ENCODE measurements around the gene KRT35.

Gene KRT35

GRCh38 chr17:41511716-41512115 lies 30.8 kb upstream of the KRT35 start:
- DNase-seq, result no peak

GRCh38 chr17:41511116-41511515 lies 30.2 kb upstream of the KRT35 start:
- no peak for DNase-seq

DNA sequence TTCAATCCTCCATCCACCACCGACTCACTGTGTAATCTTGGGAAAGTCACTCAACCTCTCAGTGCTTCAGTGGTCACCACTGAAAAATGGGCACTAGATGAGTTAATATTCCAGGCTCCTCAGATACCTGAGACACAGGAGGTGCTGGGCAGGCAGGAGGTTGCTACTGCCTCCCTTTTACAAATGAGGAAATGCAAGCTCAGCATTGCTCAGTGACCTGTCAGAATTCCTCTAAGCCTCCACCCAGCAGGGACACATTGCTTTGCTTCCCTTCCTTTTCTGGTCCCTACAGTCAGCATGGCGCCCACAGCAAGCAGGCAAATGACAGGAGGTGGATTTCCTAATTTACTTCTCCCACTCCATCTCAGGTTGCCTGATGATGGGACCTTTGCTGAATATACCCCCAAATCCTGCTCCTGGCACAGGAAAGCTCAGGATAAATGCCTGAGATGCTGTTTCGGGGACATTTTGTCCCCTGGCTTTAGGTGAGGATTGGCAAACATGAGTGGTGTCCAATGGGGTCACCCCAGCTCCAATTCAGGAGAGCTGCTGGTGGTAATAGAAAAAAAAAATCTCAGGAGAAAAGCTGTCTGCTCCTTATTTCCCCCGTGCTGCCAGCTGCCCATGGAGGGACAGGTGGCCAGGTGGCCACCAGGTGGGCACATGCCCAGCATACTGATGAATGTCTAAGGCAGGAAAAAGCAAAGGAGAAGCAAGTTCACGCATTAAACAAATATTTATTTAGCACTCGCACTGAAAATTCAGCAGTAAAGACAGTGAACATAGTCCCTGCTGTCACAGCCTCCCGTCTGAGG lies 29.5 kb upstream of the KRT35 start:
- no peak for DNase-seq

DNA sequence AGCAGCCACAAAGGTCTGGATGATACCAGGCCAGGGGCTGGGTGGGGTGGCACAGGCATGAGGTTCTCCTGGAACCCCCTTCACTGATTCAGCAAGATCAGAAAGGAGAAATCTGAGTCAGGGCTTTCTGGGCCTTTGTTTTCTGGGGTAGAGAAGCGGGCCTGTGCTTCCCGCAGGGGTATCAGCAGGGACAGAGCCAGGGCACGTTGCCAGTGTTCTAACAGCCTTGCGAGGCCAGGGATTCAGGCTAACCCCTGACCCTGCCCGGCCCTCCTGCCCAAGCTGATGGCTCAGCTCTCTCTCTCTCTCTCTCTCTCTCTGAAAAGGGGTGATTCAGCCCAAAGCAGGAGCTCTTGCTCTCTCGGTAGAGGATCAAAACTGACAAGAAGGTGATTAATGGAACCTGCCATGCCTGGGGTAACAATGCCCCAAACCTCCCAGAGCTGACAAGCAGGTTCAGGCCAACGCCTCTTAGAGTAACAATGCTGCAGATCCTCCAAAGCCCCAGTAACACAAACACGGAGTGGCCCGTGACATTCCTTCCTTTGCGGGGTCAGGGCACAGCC lies 26.4 kb upstream of the KRT35 start:
- no peak for DNase-seq

DNA sequence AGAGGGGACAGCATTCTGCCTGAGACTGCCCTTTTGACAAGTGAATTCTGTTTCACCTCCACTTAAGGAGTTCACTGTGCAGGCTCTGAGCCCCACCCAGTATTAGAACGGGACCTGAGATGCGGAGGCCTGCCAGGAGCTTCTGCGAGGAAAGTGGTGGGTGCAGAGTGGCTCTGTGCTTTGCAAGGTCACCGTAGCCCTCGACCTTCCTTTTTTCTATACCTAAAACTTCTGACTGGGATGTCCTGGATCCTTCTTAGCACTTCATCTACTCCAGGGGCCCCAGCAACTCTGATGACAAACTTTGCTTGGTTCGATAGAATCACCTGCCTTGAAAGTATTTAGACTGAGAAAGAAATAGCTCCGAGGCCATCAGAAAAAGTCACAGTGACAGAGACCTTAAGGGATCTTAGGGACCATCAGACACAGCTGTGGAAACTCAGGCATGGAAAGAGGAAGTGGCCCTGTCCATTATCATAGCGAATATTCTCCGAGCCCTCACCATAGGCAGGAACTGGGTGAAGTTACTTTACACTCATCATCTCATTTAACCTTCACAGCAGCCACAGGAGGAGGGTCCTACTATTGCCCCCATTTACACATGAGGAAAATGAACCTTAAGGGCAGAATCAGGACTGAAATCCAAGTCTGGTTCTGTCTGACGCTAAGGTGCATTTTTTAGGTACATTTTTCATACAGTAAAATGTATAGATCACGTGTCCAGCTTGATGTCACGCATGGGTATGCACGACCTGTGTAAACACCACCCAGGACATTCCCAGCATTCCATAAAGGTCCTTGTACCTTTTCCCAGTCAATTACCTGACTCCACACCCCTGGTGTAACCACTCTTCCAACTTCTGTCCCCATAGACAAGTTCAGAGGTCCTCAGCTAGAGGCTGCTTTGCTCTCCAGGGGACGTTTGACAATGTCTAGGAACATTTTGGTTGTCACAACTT lies 25.1 kb upstream of the KRT35 start:
- no peak for DNase-seq

DNA sequence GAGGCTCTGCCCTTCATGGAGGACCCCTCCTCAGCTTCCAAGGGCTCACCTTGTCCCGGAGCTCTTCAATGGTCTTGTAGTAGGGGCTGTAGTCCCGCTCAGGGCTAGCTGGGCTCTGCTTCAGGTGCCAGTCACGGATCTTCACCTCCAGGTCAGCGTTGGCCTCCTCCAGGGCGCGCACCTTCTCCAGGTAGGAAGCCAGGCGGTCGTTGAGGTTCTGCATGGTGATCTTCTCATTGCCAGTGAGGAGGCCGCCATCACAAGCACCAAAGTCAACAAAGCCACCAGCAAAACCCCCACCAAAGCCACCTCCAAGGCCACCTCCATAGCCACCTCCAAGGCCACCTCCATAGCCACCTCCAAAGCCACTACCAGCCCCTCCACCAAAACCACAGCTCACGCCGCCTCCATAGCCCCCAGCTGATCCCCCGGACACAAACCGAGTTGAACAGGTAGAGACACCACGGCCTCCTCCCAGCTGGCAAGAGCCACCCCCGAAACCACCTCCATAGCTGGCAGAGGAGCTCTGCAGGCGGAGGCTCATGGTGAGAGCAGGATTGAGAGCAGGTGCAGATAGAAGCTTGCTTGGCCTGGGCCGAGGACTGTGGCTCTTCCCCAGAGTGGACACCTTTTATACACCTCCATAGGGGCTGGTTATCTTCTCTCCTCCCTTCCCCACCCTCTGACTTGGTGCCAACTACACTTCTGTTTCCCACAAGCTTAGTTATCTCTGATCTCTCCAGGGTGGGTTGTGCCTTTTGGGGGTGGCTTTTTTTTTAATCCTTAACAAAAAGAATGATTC lies 24.3 kb upstream of the KRT35 start, which contains the start of gene KRT13:
KRT13 (minus strand) TSS at position 606 of the 802 bp plus-strand sequence; CDS start at position 544, 62 bp downstream.
- no peak for DNase-seq

DNA sequence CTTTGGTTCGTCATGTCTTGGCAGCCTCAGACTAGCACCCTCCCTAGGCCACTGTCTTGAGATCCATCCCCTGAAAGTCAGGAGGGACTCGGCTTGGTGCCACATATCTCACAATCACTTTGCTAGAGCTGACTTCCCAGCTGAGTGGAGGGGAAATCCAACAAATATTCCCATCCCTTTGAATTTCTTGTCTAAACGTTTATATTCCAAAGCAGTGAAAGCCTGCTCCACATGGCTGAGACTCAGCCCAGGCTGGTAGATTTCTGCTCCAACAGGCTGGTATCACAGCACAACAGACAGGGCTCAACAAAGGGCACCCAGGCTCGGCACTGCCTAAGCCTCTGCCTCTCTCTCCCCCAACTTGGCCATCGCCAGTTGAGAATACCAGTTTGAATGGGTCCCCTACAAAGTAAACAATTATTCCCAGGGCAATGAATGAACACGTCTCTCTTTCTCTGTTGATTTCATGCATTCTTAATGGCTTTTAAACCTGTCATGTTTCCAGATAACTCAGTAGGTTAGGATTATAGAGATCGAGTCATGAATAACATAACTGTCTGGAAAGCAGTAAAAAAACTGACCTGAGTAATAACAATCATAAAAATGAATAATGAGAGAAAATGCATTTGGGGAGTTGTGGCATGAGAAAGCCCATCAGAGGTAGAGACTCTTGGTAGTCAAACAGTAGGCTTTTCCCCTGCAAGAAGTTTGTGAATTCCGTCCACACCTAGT lies 23.5 kb upstream of the KRT35 start:
- DNase-seq, result no peak

- DNase-seq, result no peak
Measured at GRCh38 chr17:41503202-41503601, 22.3 kb upstream of the KRT35 start.

DNA sequence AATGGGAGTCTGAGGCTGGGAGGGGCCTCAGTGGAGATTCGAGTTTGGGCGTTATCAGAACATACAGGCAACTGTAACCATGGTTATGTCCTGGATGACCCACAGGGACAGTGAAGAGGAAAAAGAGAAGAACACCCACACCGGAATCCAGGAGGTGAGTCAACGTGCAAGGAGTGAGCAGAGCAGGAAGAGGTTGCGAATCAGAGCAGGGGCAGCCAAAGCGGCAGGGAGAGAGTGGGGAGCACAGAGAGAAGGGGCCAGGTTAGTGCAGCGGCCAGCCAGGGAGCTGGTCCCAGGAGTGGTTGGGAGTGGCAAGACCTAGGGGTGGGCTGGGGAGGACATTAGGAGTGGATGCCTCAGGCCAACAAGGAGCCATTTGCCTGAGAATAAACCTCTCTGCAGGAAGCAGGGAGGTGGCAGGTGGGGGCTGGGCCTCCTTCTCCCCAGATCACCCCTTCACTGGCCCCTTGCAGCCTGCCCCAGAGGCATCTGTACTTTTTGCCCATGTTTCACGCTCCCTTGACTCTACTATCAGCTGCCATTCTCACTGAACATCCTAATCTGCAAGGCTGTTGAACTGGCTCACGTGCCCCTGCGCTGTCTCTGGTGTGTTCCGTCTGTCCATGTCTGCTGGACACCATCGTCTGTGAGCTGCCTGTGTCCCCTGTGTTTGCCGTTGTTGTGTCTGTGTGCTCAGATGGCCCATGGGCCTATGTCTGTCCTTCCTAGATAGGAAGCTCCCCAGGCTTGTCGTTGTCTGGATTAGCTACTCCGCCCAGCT lies 19.4 kb upstream of the KRT35 start:
- peak; percentile 35 for DNase-seq

- DNase-seq, result no peak
Measured at GRCh38 chr17:41499714-41500113, 18.8 kb upstream of the KRT35 start.

DNA sequence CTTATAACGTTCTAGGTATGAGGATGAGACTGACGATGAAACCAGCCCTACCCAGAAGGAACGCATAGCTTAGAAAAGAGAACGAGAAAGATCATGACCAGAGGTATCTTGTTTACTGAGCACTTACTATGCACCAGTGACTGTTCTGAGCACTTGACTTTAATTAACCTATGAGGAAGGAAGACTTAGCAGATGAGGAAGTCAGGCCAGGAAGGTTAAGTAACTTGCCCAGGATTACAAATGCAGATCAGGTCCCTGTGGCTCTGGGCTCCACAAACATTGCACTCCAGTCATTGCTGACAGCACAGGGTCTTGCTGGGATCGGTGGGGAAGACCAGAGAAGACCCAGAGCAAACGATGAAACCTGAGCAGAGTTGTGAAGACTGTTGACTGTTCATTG lies 17.3 kb upstream of the KRT35 start:
- no peak for DNase-seq

DNA sequence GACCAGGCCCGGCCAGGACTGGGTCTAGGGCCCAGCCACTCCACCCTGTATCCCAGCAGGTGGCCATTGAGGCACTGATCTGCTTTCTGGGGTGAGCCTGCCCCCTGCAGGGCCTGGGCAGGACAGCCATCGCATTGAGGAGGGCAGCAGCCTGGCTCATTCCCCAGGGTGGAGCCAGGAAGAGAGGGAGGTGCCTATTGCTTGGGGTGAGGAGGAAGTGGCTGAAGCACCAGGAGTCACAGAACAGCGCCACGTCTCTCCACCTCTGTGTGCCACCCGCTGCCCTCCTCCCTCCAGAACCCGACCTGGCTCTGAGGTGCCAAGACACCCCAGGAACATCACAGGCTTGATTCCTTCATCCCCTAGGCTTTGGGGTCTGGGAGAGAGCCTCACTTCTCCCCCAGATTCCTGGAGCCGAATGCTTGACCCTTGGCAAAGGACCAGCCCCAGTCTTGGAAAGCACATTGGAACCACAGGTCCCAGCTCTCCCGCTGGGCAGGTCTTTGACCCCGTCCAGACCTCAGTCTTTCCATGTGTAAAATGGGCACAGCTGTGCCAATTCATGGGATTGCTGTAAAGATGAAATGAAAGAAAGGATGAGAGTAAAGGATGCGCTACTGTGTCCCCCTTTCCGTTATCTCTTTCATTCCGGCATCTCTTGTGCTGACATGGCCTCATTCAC lies 16.0 kb upstream of the KRT35 start:
- DNase-seq, result peak; percentile 77

GRCh38 chr17:41494524-41494923 lies 13.6 kb upstream of the KRT35 start:
- no peak for DNase-seq

GRCh38 chr17:41492771-41493170 lies 11.8 kb upstream of the KRT35 start:
- no peak for DNase-seq

DNA sequence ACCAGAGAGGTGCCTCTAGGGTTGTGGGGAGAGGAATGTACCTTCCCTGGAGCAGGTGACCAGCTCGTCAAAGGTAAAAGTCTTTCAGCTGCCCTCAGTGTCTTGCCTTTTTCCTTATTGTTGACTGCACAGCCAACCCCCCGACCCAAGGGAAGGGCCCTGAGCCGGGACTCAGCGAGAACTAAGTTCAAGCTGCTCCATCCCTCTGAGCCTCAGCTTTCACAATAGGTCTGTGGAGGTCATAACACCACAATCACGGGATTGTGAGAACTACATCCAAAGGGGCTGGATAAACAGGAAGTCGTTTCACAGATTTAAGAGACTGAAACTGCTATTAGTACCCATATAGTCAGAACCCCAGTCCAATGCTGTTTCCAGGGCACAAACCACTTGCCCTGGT lies 11.4 kb upstream of the KRT35 start:
- DNase-seq, result no peak

DNA sequence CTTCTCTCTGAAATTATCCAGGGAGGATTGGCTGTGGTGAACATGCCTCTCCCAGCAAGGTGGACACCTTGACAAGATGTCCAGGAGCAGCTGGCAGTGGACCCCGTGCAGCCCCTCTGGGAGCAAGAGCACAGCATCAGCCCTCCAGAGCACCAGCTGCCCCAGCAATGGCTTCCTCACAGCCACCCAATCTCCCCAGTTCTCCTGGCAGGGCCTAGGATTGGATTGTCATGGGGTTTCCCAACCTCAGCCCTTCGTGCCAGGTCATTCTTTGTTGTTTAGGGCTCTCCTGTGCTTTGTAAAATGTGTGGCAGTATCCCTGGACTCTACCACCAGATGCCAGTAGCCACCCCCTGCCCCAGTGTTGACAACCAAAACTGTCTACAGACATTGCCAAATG lies 10.5 kb upstream of the KRT35 start:
- DNase-seq, result no peak

DNA sequence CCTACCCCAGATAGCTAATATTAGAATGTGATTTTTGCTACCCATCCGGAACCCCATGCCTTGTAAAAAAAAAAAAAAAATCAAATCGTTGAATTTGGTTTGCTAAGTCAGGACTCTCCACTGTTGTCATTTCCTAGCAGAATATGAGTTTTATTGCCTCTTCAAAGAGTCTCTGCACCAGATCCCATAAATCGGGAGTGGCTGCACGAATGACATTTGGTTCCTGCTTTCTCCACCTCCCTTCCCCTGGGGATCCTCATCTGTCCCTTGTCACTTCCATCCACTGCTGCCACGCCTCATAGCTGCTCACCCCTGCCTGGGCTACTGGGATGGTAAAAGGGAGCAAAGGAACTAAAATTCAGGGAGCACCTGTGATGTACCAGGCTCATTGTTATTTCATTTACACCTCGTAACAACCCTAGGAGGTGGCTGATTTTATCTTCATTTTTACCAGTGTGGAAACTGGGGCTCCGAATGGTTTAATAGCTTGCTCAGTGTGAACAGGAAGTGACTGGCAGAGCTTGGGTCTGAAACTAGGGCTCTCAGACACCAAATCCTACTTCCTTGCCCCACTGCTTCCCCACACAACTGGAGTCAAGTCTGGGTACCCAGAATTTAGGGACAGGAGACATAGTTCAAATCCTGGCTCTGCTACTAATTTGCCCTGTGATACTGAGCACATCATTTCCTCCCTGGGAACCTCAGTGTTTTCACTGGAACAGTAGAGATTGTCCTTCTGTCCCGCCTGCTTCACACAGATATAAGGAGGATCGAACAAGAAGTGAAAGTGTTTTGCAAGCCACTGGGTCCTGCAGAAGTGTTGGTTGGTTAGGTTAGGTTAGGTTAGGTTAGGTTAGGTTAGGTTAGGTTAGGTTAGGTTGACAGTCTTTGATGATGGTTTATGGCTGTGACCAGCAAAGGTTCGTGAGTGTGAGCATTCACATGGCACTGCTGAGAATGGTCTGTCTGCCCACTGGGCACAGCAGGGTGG lies 9.3 kb upstream of the KRT35 start:
- no peak for DNase-seq

GRCh38 chr17:41489531-41489930 lies 8.6 kb upstream of the KRT35 start, which contains the start of gene KRT36:
TSS of gene KRT36 (minus strand) at chr17:41489910. CDS start at chr17:41489864, 46 bp downstream.
- DNase-seq, result no peak
